ENCODE measurements around the gene ABHD14A. TPM values are rescaled to one million over a fixed set of nuclear protein-coding genes. Genes with fewer than 3 reads are reported as not detected.
A peak's percentile ranks its signal among the peaks of the same experiment; 100 is the strongest.

ABHD14A gene
- total and polyA plus RNA-seq, 2 of the 13 experiments (the other 11 are each of a cell fraction or from before 2014, with no cell fraction given), result 29.5 to 46.9 TPM

- peak; percentile 94 for TF ChIP-seq TBX2 (CRISPR knock-in tag; IDR thresholded peaks at IDR 0.05; ENCODE audit: borderline replicate concordance)
- TF ChIP-seq, protein P1, sequence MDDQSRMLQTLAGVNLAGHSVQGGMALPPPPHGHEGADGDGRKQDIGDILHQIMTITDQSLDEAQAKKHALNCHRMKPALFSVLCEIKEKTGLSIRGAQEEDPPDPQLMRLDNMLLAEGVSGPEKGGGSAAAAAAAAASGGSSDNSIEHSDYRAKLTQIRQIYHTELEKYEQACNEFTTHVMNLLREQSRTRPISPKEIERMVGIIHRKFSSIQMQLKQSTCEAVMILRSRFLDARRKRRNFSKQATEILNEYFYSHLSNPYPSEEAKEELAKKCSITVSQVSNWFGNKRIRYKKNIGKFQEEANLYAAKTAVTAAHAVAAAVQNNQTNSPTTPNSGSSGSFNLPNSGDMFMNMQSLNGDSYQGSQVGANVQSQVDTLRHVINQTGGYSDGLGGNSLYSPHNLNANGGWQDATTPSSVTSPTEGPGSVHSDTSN (CRISPR knock-in tag; IDR thresholded peaks at IDR 0.05; ENCODE audit: borderline replicate concordance), result no peak
- TF ChIP-seq ZNF180 (CRISPR knock-in tag; IDR thresholded peaks at IDR 0.05; ENCODE audit: borderline replicate concordance, low read depth), result no peak
- TF ChIP-seq PHF8 (CRISPR knock-in tag; IDR thresholded peaks at IDR 0.05), result peak; percentile 66
- TF ChIP-seq ZFP36 (IDR thresholded peaks at IDR 0.05; ENCODE audit: borderline replicate concordance, low read depth, low read length, partially characterized antibody), result no peak
- no peak for TF ChIP-seq HHEX (CRISPR knock-in tag; IDR thresholded peaks at IDR 0.05)
- TF ChIP-seq, protein P2, sequence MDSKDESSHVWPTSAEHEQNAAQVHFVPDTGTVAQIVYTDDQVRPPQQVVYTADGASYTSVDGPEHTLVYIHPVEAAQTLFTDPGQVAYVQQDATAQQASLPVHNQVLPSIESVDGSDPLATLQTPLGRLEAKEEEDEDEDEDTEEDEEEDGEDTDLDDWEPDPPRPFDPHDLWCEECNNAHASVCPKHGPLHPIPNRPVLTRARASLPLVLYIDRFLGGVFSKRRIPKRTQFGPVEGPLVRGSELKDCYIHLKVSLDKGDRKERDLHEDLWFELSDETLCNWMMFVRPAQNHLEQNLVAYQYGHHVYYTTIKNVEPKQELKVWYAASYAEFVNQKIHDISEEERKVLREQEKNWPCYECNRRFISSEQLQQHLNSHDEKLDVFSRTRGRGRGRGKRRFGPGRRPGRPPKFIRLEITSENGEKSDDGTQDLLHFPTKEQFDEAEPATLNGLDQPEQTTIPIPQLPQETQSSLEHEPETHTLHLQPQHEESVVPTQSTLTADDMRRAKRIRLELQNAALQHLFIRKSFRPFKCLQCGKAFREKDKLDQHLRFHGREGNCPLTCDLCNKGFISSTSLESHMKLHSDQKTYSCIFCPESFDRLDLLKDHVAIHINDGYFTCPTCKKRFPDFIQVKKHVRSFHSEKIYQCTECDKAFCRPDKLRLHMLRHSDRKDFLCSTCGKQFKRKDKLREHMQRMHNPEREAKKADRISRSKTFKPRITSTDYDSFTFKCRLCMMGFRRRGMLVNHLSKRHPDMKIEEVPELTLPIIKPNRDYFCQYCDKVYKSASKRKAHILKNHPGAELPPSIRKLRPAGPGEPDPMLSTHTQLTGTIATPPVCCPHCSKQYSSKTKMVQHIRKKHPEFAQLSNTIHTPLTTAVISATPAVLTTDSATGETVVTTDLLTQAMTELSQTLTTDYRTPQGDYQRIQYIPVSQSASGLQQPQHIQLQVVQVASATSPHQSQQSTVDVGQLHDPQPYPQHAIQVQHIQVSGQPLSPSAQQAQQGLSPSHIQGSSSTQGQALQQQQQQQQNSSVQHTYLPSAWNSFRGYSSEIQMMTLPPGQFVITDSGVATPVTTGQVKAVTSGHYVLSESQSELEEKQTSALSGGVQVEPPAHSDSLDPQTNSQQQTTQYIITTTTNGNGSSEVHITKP (CRISPR knock-in tag; IDR thresholded peaks at IDR 0.05; ENCODE audit: low read depth), result no peak; the same call in 1 of the 2 replicates
- peak; percentile 32; the same call in 1 of the 2 replicates for TF ChIP-seq KDM6A (CRISPR knock-in tag; IDR thresholded peaks at IDR 0.05; ENCODE audit: low read depth)
- no peak for TF ChIP-seq ZNF234 (CRISPR knock-in tag; conservative IDR thresholded peaks at IDR 0.05)
- TF ChIP-seq CHD2 (IDR thresholded peaks at IDR 0.05; ENCODE audit: low read depth, low read length), result peak; percentile 53
- TF ChIP-seq ZNF558 (CRISPR knock-in tag; IDR thresholded peaks at IDR 0.05; ENCODE audit: borderline replicate concordance), result no peak
- TF ChIP-seq, protein P3, sequence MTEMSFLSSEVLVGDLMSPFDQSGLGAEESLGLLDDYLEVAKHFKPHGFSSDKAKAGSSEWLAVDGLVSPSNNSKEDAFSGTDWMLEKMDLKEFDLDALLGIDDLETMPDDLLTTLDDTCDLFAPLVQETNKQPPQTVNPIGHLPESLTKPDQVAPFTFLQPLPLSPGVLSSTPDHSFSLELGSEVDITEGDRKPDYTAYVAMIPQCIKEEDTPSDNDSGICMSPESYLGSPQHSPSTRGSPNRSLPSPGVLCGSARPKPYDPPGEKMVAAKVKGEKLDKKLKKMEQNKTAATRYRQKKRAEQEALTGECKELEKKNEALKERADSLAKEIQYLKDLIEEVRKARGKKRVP (CRISPR knock-in tag; IDR thresholded peaks at IDR 0.05), result peak in 1 of 2 experiments; percentile 71; a peak in 2 of 4 replicates
- TF ChIP-seq CREM (IDR thresholded peaks at IDR 0.05), result 0 out of 2 replicates have a peak, but pooled peaks have one; percentile 10
- no peak for TF ChIP-seq CREM (CRISPR knock-in tag; IDR thresholded peaks at IDR 0.05)
- no peak for TF ChIP-seq MTF2 (CRISPR knock-in tag; IDR thresholded peaks at IDR 0.05; ENCODE audit: borderline replicate concordance)
- peak; percentile 87 for TF ChIP-seq SIN3A (IDR thresholded peaks at IDR 0.05; ENCODE audit: borderline replicate concordance, low read depth, low read length)
- TF ChIP-seq ELF1 (CRISPR knock-in tag; IDR thresholded peaks at IDR 0.05), result peak; percentile 13; the same call in 1 of the 2 replicates
- no peak for TF ChIP-seq MBNL3 (CRISPR knock-in tag; conservative IDR thresholded peaks at IDR 0.05)
- peak; percentile 54 for TF ChIP-seq TMF1 (CRISPR knock-in tag; IDR thresholded peaks at IDR 0.05; ENCODE audit: low read depth)
- TF ChIP-seq ZNF354B (CRISPR knock-in tag; IDR thresholded peaks at IDR 0.05), result no peak
- no peak for TF ChIP-seq ZNF562 (CRISPR knock-in tag; IDR thresholded peaks at IDR 0.05; ENCODE audit: borderline replicate concordance)
Measured at GRCh38 chr3:51982838-51983577, 8.1 kb downstream of the ABHD14A start, which contains the start of gene ACY1 (continued).

Measured in HepG2 (cell line).